Astrocyte (in vitro differentiated cells and primary cell): Measurements from ENCODE around the gene BIK. TPM values are rescaled to one million over a fixed set of nuclear protein-coding genes. Genes with fewer than 3 reads are reported as not detected.

Experiments used
- DNase-seq: peaks from one replicate; pipeline ENCODE4 v3.0.0-alpha.2; 2010; ENCODE audit warnings: low read depth
- FAIRE-seq: peaks from 2 replicates; lab custom pipeline; 2011; peaks lifted over from hg19 to GRCh38; lab: Jason Lieb, UNC
- H2AFZ ChIP-seq: 2 replicates; pipeline ENCODE4 v1.6.0; 2012; ENCODE audit warnings: low read depth, low read length, inconsistent platforms
- H3K27ac ChIP-seq: 2 replicates; pipeline ENCODE4 v1.5.1; 2011; ENCODE audit warnings: low read depth, low read length, inconsistent platforms
- H3K27me3 ChIP-seq: 2 replicates; pipeline ENCODE4 v1.6.0; 2011; ENCODE audit warnings: low read length, inconsistent platforms; ENCODE audit not compliant: insufficient read depth
- H3K36me3 ChIP-seq: 2 replicates; pipeline ENCODE4 v1.5.1; 2011; ENCODE audit warnings: low read length, inconsistent platforms; ENCODE audit not compliant: insufficient read depth
- H3K4me1 ChIP-seq: 2 replicates; pipeline ENCODE4 v1.5.1; 2011; ENCODE audit warnings: low read length, inconsistent platforms; ENCODE audit not compliant: insufficient read depth
- H3K4me2 ChIP-seq: 2 replicates; pipeline ENCODE4 v1.6.0; 2012; ENCODE audit warnings: low read length, inconsistent platforms
- H3K4me3 ChIP-seq: 2 replicates; pipeline ENCODE4 v1.5.1; 2011; ENCODE audit warnings: low read depth, mild to moderate bottlenecking, low read length, inconsistent platforms; ENCODE audit not compliant: insufficient read depth
- H3K79me2 ChIP-seq: 2 replicates; pipeline ENCODE4 v1.6.0; 2012; ENCODE audit warnings: mild to moderate bottlenecking, low read length, inconsistent platforms; ENCODE audit not compliant: insufficient read depth
- H3K9ac ChIP-seq: 2 replicates; pipeline ENCODE4 v1.6.0; 2012; ENCODE audit warnings: mild to moderate bottlenecking, low read length, inconsistent platforms
- H3K9me3 ChIP-seq: 2 replicates; pipeline ENCODE4 v1.5.1; 2012; ENCODE audit warnings: low read depth, mild to moderate bottlenecking, low read length, inconsistent platforms; ENCODE audit not compliant: insufficient read depth
- H4K20me1 ChIP-seq: 2 replicates; pipeline ENCODE4 v1.6.0; 2012; ENCODE audit warnings: low read length, inconsistent platforms; ENCODE audit not compliant: insufficient read depth
- H3K27ac Mint-ChIP-seq: one replicate; pipeline ENCODE4 v1.8.0; 2021; ENCODE audit warnings: mild to moderate bottlenecking, mixed read lengths; ENCODE audit not compliant: unreplicated experiment
- H3K27me3 Mint-ChIP-seq: one replicate; pipeline ENCODE4 v1.8.0; 2021; ENCODE audit warnings: low read depth, mixed read lengths; ENCODE audit not compliant: unreplicated experiment
- H3K36me3 Mint-ChIP-seq: one replicate; pipeline ENCODE4 v1.8.0; 2021; ENCODE audit warnings: low read depth, mixed read lengths; ENCODE audit not compliant: unreplicated experiment
- H3K4me1 Mint-ChIP-seq: one replicate; pipeline ENCODE4 v1.8.0; 2021; ENCODE audit warnings: low read depth, mixed read lengths; ENCODE audit not compliant: unreplicated experiment
- H3K4me3 Mint-ChIP-seq: one replicate; pipeline ENCODE4 v1.8.0; 2021; ENCODE audit warnings: mild to moderate bottlenecking, moderate library complexity, mixed read lengths; ENCODE audit not compliant: unreplicated experiment
- H3K9me3 Mint-ChIP-seq: one replicate; pipeline ENCODE4 v1.8.0; 2021; ENCODE audit warnings: mild to moderate bottlenecking, mixed read lengths; ENCODE audit not compliant: unreplicated experiment
- EZH2 ChIP-seq: IDR thresholded peaks from 2 replicates; pipeline ENCODE4 v1.6.1; 2012; ENCODE audit warnings: mild to moderate bottlenecking, low read length, inconsistent platforms; ENCODE audit not compliant: insufficient read depth
- total RNA-seq: library from RNA; stranded (reverse); gene quantifications from 2 replicates; pipeline ENCODE4 v1.2.1, GENCODE V29; 2021
- TF ChIP-seq, protein P1 (sequence below): IDR thresholded peaks from 2 replicates; pipeline ENCODE4 v1.5.1; 2011; ENCODE audit warnings: low read depth, mild to moderate bottlenecking, inconsistent platforms, low read length, moderate library complexity; ENCODE audit not compliant: insufficient read depth

BIK gene
- total RNA-seq, 1 donor from 2014 or later: 0.32 TPM

DNA sequence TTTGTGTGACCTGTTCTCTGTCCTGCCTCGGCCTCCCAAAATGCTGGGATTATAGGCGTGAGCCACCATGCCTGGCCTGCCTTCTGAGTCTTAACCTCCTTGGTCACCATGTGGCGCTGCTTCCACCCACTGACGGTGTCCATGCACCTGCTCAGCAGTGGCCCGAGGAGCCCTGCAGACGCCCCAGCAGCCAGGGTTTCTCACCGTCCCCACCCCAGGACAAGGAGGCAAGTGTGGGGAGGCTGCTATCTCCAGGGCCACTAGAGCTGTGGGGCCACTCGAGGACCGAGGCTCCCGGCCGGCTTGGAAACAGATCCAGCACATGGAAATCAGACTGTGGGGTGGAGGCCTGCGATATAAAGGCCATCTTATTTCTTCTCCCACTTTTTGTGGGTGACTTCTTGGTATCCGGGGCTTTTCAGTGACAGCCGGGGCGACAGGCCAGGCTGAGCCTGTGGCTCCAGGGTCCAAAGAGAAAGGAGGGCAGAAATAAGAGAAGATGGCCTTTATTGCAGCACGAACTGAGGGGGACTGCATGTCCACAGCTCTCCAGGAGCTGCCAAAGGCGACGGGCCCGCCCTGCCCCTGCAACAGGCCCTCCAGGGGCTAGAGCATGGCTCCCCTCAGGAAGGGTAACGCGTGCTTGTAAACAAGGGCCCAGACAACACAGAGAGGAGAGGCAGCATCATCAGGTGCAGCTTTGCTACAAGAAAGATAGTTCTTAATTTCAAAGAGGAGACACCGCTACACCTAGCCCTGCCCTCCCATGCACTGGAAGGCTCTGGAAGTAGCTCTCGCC is 55.8 kb downstream of the BIK start:
- no peaks in the 10 kb centered on the region for H3K9me3 ChIP-seq
- Mint-ChIP-seq H3K9me3 (no peaks in the 10 kb centered on the region), H3K27me3 (no peaks in the 10 kb centered on the region), H3K4me1 (peaks cover 7% of the 10 kb centered on the region), H3K36me3 (peaks cover 5% of the 10 kb centered on the region), H3K27ac (no peak overlapping the region), H3K4me3 (no peak overlapping the region)
- H2AFZ ChIP-seq: no peak overlapping the region
- H4K20me1 ChIP-seq: peaks cover 25% of the 10 kb centered on the region
- DNase-seq (no peak), FAIRE-seq (no peak)
- H3K27me3 ChIP-seq: no peaks in the 10 kb centered on the region
- H3K27ac ChIP-seq: no peak overlapping the region
- no peaks in the 10 kb centered on the region for H3K36me3 ChIP-seq
- H3K4me2 ChIP-seq: no peak overlapping the region
- H3K9ac ChIP-seq: no peak overlapping the region
- TF ChIP-seq EZH2: no peak
- TF ChIP-seq, protein P1, sequence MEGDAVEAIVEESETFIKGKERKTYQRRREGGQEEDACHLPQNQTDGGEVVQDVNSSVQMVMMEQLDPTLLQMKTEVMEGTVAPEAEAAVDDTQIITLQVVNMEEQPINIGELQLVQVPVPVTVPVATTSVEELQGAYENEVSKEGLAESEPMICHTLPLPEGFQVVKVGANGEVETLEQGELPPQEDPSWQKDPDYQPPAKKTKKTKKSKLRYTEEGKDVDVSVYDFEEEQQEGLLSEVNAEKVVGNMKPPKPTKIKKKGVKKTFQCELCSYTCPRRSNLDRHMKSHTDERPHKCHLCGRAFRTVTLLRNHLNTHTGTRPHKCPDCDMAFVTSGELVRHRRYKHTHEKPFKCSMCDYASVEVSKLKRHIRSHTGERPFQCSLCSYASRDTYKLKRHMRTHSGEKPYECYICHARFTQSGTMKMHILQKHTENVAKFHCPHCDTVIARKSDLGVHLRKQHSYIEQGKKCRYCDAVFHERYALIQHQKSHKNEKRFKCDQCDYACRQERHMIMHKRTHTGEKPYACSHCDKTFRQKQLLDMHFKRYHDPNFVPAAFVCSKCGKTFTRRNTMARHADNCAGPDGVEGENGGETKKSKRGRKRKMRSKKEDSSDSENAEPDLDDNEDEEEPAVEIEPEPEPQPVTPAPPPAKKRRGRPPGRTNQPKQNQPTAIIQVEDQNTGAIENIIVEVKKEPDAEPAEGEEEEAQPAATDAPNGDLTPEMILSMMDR: no peak
- no peaks in the 10 kb centered on the region for H3K79me2 ChIP-seq
- no peak overlapping the region for H3K4me3 ChIP-seq
- H3K4me1 ChIP-seq: peaks cover 8% of the 10 kb centered on the region

DNA sequence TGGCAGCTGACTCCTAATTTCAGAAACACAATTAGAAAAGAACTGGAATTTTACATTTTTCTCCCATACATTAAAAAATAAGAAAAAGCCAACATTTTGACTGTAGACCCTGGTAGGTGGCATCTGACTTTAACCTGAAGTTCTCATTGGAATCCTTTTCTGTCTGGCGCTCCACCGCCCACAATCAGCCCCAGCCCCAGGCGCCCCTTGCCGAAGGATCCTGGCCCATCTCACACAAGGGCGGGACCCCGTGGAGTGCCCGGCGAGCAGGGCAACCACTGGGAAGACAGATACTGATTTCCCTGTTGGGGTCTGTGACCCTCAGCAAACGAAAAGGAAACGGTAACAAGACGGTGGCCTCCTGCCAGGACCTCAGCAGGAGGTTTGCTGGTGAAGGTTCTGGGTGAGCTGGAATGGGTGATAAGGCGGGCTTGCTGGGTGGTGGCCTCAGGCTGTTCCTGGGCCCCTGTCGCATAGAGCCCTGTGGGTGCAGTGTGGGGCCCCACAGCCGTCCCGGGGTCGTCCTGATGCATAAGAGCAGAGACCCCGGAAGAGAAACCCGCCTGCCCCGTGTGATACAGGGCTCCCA is 56.5 kb downstream of the BIK start:
- no peaks in the 10 kb centered on the region for H3K79me2 ChIP-seq
- FAIRE-seq: no peak
- H3K9me3 ChIP-seq: no peaks in the 10 kb centered on the region
- no peak overlapping the region for H3K27ac ChIP-seq
- Mint-ChIP-seq H3K4me1 (peaks cover 7% of the 10 kb centered on the region), H3K27ac (no peak overlapping the region), H3K4me3 (no peak overlapping the region), H3K9me3 (no peaks in the 10 kb centered on the region), H3K27me3 (no peaks in the 10 kb centered on the region), H3K36me3 (peaks cover 5% of the 10 kb centered on the region)
- no peak overlapping the region for H3K9ac ChIP-seq
- TF ChIP-seq, protein P1: no peak
- TF ChIP-seq EZH2: no peak
- no peaks in the 10 kb centered on the region for H3K27me3 ChIP-seq
- H3K4me3 ChIP-seq: no peak overlapping the region
- H3K4me1 ChIP-seq: peaks cover 8% of the 10 kb centered on the region
- no peak for DNase-seq
- no peak overlapping the region for H3K4me2 ChIP-seq
- peaks cover 25% of the 10 kb centered on the region for H4K20me1 ChIP-seq
- no peak overlapping the region for H2AFZ ChIP-seq
- H3K36me3 ChIP-seq: no peaks in the 10 kb centered on the region
